UCSD-AML1 (cell line): Measurements from ENCODE around the gene GCNT1.
"Not testable (repeated sequence)": the region's sequence is repeated elsewhere in the genome, so short reads cannot be mapped to it uniquely, and the experiment has no call there.

Experiments used
- DNase-seq: peaks from one replicate; lab custom pipeline; 2025; ENCODE audit not compliant: unreplicated experiment; lab: John Stamatoyannopoulos, UW

The GCNT1 gene

GRCh38 chr9:76530458-76531110, 71.6 kb downstream of the GCNT1 start:
- no peak for DNase-seq

- DNase-seq = no peak
Measured at GRCh38 chr9:76531231-76531780, 72.3 kb downstream of the GCNT1 start.

DNA sequence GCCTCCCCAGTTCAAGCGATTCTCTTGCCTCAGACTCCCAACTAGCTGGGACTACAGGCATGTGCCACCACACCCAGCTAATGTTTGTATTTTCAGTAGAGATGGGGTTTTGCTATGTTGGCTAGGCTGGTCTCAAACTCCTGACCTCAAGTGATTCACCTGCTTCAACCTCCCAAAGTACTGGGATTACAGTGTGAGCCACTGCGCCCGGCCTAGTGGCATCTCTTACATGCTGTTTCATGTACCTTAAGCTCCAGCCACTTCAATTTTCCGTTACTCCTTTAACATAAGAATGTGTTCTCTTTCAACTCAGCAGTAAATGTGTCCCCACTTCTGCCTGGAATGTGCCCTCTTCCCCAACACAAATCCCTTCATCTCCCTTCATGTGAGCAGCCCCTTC, 73.9 kb downstream of the GCNT1 start:
- DNase-seq = not testable (repeated sequence)

DNA sequence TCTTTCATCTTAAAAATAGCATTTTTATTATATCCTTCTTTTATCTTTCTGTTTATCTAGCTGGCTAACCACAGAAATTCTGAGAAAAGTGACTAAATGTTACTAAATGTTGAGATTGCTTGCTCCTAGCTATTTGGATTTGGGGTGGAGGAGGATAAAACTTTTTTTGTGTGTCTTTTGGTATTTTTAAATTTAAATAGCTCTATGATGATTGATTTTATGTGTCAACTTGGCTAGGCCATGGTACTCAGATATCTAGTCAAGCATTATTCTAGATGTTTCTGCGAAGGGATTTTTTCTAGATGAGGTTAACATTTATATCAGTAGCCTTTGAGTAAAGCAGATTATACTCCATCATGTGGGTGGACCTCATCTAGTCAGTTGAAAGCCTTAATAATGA, 75.0 kb downstream of the GCNT1 start:
- no peak for DNase-seq

GRCh38 chr9:76537150-76537646, 78.2 kb downstream of the GCNT1 start:
- no peak for DNase-seq

- no peak for DNase-seq
Measured at GRCh38 chr9:76539180-76539579, 80.2 kb downstream of the GCNT1 start.

- DNase-seq = no peak
Measured at GRCh38 chr9:76542360-76542759, 83.4 kb downstream of the GCNT1 start.

DNA sequence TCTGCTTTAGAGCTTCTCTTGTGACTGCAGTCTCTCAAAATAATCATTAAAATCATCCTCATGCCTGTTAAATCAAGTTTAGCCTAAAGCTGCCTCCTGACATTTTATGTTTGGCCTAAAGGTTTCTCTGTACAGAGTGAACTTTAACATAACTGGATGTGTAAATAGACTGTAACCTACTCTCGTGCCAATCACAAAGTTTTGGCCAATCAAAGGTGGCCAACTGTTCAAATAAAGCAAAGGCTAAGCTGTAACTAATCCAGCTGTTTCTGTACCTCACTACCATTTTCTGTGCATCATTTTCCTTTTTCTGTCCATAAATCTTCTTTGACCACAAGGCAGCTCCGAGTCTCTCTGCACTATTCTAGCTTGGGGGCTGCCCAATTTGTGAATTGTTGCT, 86.2 kb downstream of the GCNT1 start:
- DNase-seq = no peak

- no peak for DNase-seq
Measured at GRCh38 chr9:76552181-76552580, 93.2 kb downstream of the GCNT1 start.

- no peak for DNase-seq
Measured at GRCh38 chr9:76552751-76553455, 93.9 kb downstream of the GCNT1 start.

DNA sequence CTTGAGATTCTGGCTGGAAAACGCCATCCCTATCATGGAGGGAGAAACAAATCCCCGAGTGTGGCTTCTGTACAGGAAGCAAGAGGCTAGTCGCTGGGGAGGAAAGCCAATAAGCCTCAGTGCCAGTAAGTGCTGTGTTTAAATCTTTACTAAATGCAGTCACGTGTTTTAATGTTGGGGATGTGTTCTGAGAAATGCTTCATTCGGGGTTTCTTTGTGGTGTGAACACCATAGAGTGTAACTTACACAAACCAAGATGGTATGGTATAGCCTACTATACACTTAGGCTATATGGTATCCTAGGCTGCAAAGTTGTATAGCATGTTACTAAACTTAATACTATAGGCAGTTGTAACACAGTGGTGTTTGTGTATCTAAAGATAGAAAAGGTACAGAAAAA, 94.7 kb downstream of the GCNT1 start:
- DNase-seq = no peak
